ENCODE data around the gene HOXA3. TPM values are rescaled to one million over a fixed set of nuclear protein-coding genes. Genes with fewer than 3 reads are reported as not detected.

The HOXA3 gene
- total and polyA plus RNA-seq, 2 donors (not counting 1 experiment from before 2014, with no cell fraction given): 0.68 to 1.5 TPM

- no peaks in the 10 kb centered on the region for H3K27me3 ChIP-seq (ENCODE audit: control insufficient read depth, insufficient read depth, low read length)
- H4K20me1 ChIP-seq (ENCODE audit: control insufficient read depth, extremely low read depth, insufficient read depth, low read length): no peaks in the 10 kb centered on the region
- peak within 1 kb of the TSS; percentile 98 for H3K27ac ChIP-seq (ENCODE audit: insufficient read depth, low read length)
- H2AFZ ChIP-seq (ENCODE audit: low read length): peak within 1 kb of the TSS; percentile 2
- H3K36me3 ChIP-seq (ENCODE audit: control insufficient read depth, insufficient read depth, low read length): peaks cover 2% of the 10 kb centered on the region
- peak within 1 kb of the TSS; percentile 98 for H3K9ac ChIP-seq (ENCODE audit: insufficient read depth, low read length)
- peak within 1 kb of the TSS; percentile 89 to 99 (median 94) for H3K4me3 ChIP-seq (replicated peaks in 1 of 4; ENCODE audit: control extremely low read depth in 1 of 4, insufficient read depth in 1 of 4, low read depth in 3 of 4, low read length in 4 of 4)
- peaks cover 21% of the 10 kb centered on the region for H3K4me1 ChIP-seq (ENCODE audit: control insufficient read depth, extremely low read depth, insufficient read depth, low read length)
- peak; percentile 91 to 100 for DNase-seq (ENCODE audit: low read depth in 2 of 2)
- no peaks in the 10 kb centered on the region for H3K9me3 ChIP-seq (ENCODE audit: control insufficient read depth, insufficient read depth, low read depth, low read length)
- peak within 1 kb of the TSS; percentile 99 for H3K4me2 ChIP-seq (ENCODE audit: extremely low read depth, insufficient read depth, low read length)
- H3K79me2 ChIP-seq (ENCODE audit: control insufficient read depth, insufficient read depth, low read length): peaks cover 89% of the 10 kb centered on the region
- no peak for TF ChIP-seq EZH2 (IDR thresholded peaks at IDR 0.05; ENCODE audit: low read length, missing control alignments)
- TF ChIP-seq CTCF (conservative IDR thresholded peaks at IDR 0.05 in 1 of 2, IDR thresholded peaks at IDR 0.05 in 1 of 2; ENCODE audit: low read depth in 1 of 2, low read length in 2 of 2): peak; percentile 70 to 92
Measured at GRCh38 chr7:27143023-27143949, 9.1 kb downstream of the HOXA3 start, which contains the start of gene HOXA5. Gene HOXA5, minus strand, starts transcription at chr7:27143681. Its CDS starts 74 bp downstream, at chr7:27143607.

- Histone ChIP-seq H3K9me3 (ENCODE audit: control insufficient read depth, insufficient read depth, low read depth, low read length) (no peaks in the 10 kb centered on the region), H3K4me2 (ENCODE audit: extremely low read depth, insufficient read depth, low read length) (peak overlapping the region; percentile 99), H3K27ac (ENCODE audit: insufficient read depth, low read length) (peak overlapping the region; percentile 98), H3K9ac (ENCODE audit: insufficient read depth, low read length) (peak overlapping the region; percentile 98), H3K36me3 (ENCODE audit: control insufficient read depth, insufficient read depth, low read length) (peaks cover 2% of the 10 kb centered on the region), H3K79me2 (ENCODE audit: control insufficient read depth, insufficient read depth, low read length) (peaks cover 89% of the 10 kb centered on the region), H3K4me1 (ENCODE audit: control insufficient read depth, extremely low read depth, insufficient read depth, low read length) (peaks cover 18% of the 10 kb centered on the region), H3K4me3 (replicated peaks in 1 of 4; ENCODE audit: control extremely low read depth in 1 of 4, insufficient read depth in 1 of 4, low read depth in 3 of 4, low read length in 4 of 4) (peak overlapping the region; percentile 89 to 99 (median 94)), H2AFZ (ENCODE audit: low read length) (no peak overlapping the region), H3K27me3 (ENCODE audit: control insufficient read depth, insufficient read depth, low read length) (no peaks in the 10 kb centered on the region), H4K20me1 (ENCODE audit: control insufficient read depth, extremely low read depth, insufficient read depth, low read length) (no peaks in the 10 kb centered on the region)
- TF ChIP-seq EZH2 (IDR thresholded peaks at IDR 0.05; ENCODE audit: low read length, missing control alignments) (no peak), CTCF (conservative IDR thresholded peaks at IDR 0.05 in 1 of 2, IDR thresholded peaks at IDR 0.05 in 1 of 2; ENCODE audit: low read depth in 1 of 2, low read length in 2 of 2) (no peak)
- no peak for DNase-seq (ENCODE audit: low read depth in 2 of 2)
Measured at GRCh38 chr7:27142580-27143022, 9.8 kb downstream of the HOXA3 start.

- Histone ChIP-seq H3K4me3 (replicated peaks in 1 of 4; ENCODE audit: control extremely low read depth in 1 of 4, insufficient read depth in 1 of 4, low read depth in 3 of 4, low read length in 4 of 4) (peak overlapping the region; percentile 89 to 99 (median 94)), H3K4me1 (ENCODE audit: control insufficient read depth, extremely low read depth, insufficient read depth, low read length) (peaks cover 15% of the 10 kb centered on the region), H3K27ac (ENCODE audit: insufficient read depth, low read length) (peak overlapping the region; percentile 98), H3K27me3 (ENCODE audit: control insufficient read depth, insufficient read depth, low read length) (no peaks in the 10 kb centered on the region), H3K36me3 (ENCODE audit: control insufficient read depth, insufficient read depth, low read length) (peaks cover 2% of the 10 kb centered on the region), H3K9me3 (ENCODE audit: control insufficient read depth, insufficient read depth, low read depth, low read length) (no peaks in the 10 kb centered on the region), H2AFZ (ENCODE audit: low read length) (no peak overlapping the region), H4K20me1 (ENCODE audit: control insufficient read depth, extremely low read depth, insufficient read depth, low read length) (no peaks in the 10 kb centered on the region), H3K4me2 (ENCODE audit: extremely low read depth, insufficient read depth, low read length) (peak overlapping the region; percentile 99), H3K9ac (ENCODE audit: insufficient read depth, low read length) (peak overlapping the region; percentile 98), H3K79me2 (ENCODE audit: control insufficient read depth, insufficient read depth, low read length) (peaks cover 88% of the 10 kb centered on the region)
- peak; percentile 23 to 71 for DNase-seq (ENCODE audit: low read depth in 2 of 2)
- TF ChIP-seq EZH2 (IDR thresholded peaks at IDR 0.05; ENCODE audit: low read length, missing control alignments): no peak
- TF ChIP-seq CTCF (conservative IDR thresholded peaks at IDR 0.05 in 1 of 2, IDR thresholded peaks at IDR 0.05 in 1 of 2; ENCODE audit: low read depth in 1 of 2, low read length in 2 of 2): no peak
Measured at GRCh38 chr7:27141923-27142579, 10.3 kb downstream of the HOXA3 start.

Measured in fibroblast of lung (primary cell).